ENCODE measurements around the gene RPUSD2. TPM values are rescaled to one million over a fixed set of nuclear protein-coding genes. Genes with fewer than 3 reads are reported as not detected.

Gene RPUSD2
- total RNA-seq, 1 donor from 2014 or later, result 10.4 TPM

GRCh38 chr15:40584191-40584590 is 15.1 kb downstream of the RPUSD2 start:
- H3K27ac ChIP-seq (ENCODE audit: low read depth, low read length), result no peak overlapping the region
- H3K9me3 ChIP-seq (ENCODE audit: control insufficient read depth in 3 of 3, low read length in 3 of 3), result no peaks in the 10 kb centered on the region
- H3K27me3 ChIP-seq (ENCODE audit: control insufficient read depth in 3 of 3, insufficient read depth in 3 of 3, low read length in 3 of 3), result peaks cover 0 to 3% (median 0%) of the 10 kb centered on the region in 3 donors
- no peak overlapping the region for H3K9ac ChIP-seq (ENCODE audit: low read depth in 1 of 3, low read length in 3 of 3)
- H3K4me1 ChIP-seq (ENCODE audit: control insufficient read depth in 3 of 3, insufficient read depth in 3 of 3, low read length in 3 of 3), result no peaks in the 10 kb centered on the region
- H3K4me3 ChIP-seq (ENCODE audit: low read length in 3 of 3), result no peak overlapping the region
- no peaks in the 10 kb centered on the region for H3K36me3 ChIP-seq (ENCODE audit: control insufficient read depth in 3 of 3, insufficient read depth in 3 of 3, low read length in 3 of 3)

- Histone ChIP-seq H3K36me3 (ENCODE audit: control insufficient read depth in 3 of 3, insufficient read depth in 3 of 3, low read length in 3 of 3) (no peaks in the 10 kb centered on the region), H3K4me3 (ENCODE audit: low read length in 3 of 3) (no peak overlapping the region), H3K27me3 (ENCODE audit: control insufficient read depth in 3 of 3, insufficient read depth in 3 of 3, low read length in 3 of 3) (no peaks in the 10 kb centered on the region), H3K9ac (ENCODE audit: low read depth in 1 of 3, low read length in 3 of 3) (no peak overlapping the region), H3K9me3 (ENCODE audit: control insufficient read depth in 3 of 3, low read length in 3 of 3) (no peaks in the 10 kb centered on the region), H3K4me1 (ENCODE audit: control insufficient read depth in 3 of 3, insufficient read depth in 3 of 3, low read length in 3 of 3) (peaks cover 7 to 8% (median 8%) of the 10 kb centered on the region in 3 donors), H3K27ac (ENCODE audit: low read depth, low read length) (no peak overlapping the region)
These were observed 21.6 kb downstream of the RPUSD2 start for GRCh38 chr15:40590667-40591050.

DNA sequence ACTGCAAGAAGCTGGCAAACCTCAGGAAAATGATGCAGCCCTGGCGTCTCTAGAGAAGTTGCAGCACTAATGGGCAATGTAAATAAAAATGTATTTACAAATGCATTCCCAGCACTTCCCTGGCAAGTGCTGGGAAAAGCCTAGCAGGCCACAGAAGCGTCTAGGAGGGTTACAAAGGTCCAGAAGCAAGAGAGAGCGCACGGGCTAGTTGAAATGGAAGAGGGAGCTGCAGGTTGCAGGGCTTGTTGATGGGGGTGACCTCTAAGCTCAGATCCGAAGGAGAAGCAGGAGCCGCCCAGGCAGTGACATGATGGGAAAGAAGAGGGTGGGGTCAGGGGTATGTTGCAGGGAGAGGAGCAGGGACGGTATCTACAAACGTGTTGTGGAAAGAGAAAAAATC is 22.3 kb downstream of the RPUSD2 start:
- Histone ChIP-seq H3K27me3 (ENCODE audit: control insufficient read depth in 3 of 3, insufficient read depth in 3 of 3, low read length in 3 of 3) (no peaks in the 10 kb centered on the region), H3K9ac (ENCODE audit: low read depth in 1 of 3, low read length in 3 of 3) (no peak overlapping the region), H3K4me3 (ENCODE audit: low read length in 3 of 3) (no peak overlapping the region), H3K27ac (ENCODE audit: low read depth, low read length) (no peak overlapping the region), H3K4me1 (ENCODE audit: control insufficient read depth in 3 of 3, insufficient read depth in 3 of 3, low read length in 3 of 3) (peaks cover 7 to 8% (median 8%) of the 10 kb centered on the region in 3 donors), H3K36me3 (ENCODE audit: control insufficient read depth in 3 of 3, insufficient read depth in 3 of 3, low read length in 3 of 3) (no peaks in the 10 kb centered on the region), H3K9me3 (ENCODE audit: control insufficient read depth in 3 of 3, low read length in 3 of 3) (no peaks in the 10 kb centered on the region)

DNA sequence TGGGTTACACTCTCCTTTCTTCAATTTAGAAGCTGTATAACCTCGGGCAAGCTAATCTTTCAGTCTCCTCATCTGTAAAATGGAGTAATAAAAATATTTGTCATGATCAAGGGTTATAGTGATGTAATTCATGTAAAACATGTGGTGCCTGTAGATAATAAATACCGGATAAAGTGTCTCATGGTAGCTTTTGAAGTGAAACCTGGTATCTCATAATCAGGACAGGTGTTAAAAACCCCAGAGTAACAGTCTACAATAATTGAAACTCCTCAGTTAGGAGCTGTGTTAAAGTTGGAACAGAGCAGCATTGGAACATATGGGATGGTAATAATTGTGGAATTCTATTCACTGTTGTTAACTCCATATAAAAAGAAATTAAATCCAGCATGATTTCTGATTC is 24.1 kb downstream of the RPUSD2 start:
- no peaks in the 10 kb centered on the region for H3K27me3 ChIP-seq (ENCODE audit: control insufficient read depth in 3 of 3, insufficient read depth in 3 of 3, low read length in 3 of 3)
- no peaks in the 10 kb centered on the region for H3K36me3 ChIP-seq (ENCODE audit: control insufficient read depth in 3 of 3, insufficient read depth in 3 of 3, low read length in 3 of 3)
- no peak overlapping the region for H3K27ac ChIP-seq (ENCODE audit: low read depth, low read length)
- no peak overlapping the region for H3K9ac ChIP-seq (ENCODE audit: low read depth in 1 of 3, low read length in 3 of 3)
- peaks cover 7 to 8% (median 8%) of the 10 kb centered on the region in 3 donors for H3K4me1 ChIP-seq (ENCODE audit: control insufficient read depth in 3 of 3, insufficient read depth in 3 of 3, low read length in 3 of 3)
- peak overlapping the region in 1 of 3 donors; percentile 92 for H3K4me3 ChIP-seq (ENCODE audit: low read length in 3 of 3)
- no peaks in the 10 kb centered on the region for H3K9me3 ChIP-seq (ENCODE audit: control insufficient read depth in 3 of 3, low read length in 3 of 3)

- peak within 1 kb of the TSS; percentile 91 for H3K27ac ChIP-seq (ENCODE audit: low read depth, low read length)
- peaks cover 7 to 8% (median 8%) of the 10 kb centered on the region in 3 donors for H3K4me1 ChIP-seq (ENCODE audit: control insufficient read depth in 3 of 3, insufficient read depth in 3 of 3, low read length in 3 of 3)
- H3K36me3 ChIP-seq (ENCODE audit: control insufficient read depth in 3 of 3, insufficient read depth in 3 of 3, low read length in 3 of 3), result no peaks in the 10 kb centered on the region
- H3K9me3 ChIP-seq (ENCODE audit: control insufficient read depth in 3 of 3, low read length in 3 of 3), result no peaks in the 10 kb centered on the region
- no peaks in the 10 kb centered on the region for H3K27me3 ChIP-seq (ENCODE audit: control insufficient read depth in 3 of 3, insufficient read depth in 3 of 3, low read length in 3 of 3)
- peak within 1 kb of the TSS; percentile 90 to 92 (median 91) for H3K4me3 ChIP-seq (ENCODE audit: low read length in 3 of 3)
- peak within 1 kb of the TSS; percentile 89 to 95 (median 90) for H3K9ac ChIP-seq (ENCODE audit: low read depth in 1 of 3, low read length in 3 of 3)
These were observed 24.7 kb downstream of the RPUSD2 start, which contains the start of gene KNL1 for GRCh38 chr15:40593588-40594428. KNL1 (plus strand) TSS chr15:40594249; CDS start chr15:40602932, 8,683 bp downstream.

- H3K27ac ChIP-seq (ENCODE audit: low read depth, low read length), result peak overlapping the region; percentile 91
These were observed 25.3 kb downstream of the RPUSD2 start for GRCh38 chr15:40594429-40594836.

GRCh38 chr15:40595219-40595618 is 26.1 kb downstream of the RPUSD2 start:
- Histone ChIP-seq H3K27me3 (ENCODE audit: control insufficient read depth in 3 of 3, insufficient read depth in 3 of 3, low read length in 3 of 3) (no peaks in the 10 kb centered on the region), H3K36me3 (ENCODE audit: control insufficient read depth in 3 of 3, insufficient read depth in 3 of 3, low read length in 3 of 3) (no peaks in the 10 kb centered on the region), H3K9me3 (ENCODE audit: control insufficient read depth in 3 of 3, low read length in 3 of 3) (no peaks in the 10 kb centered on the region), H3K9ac (ENCODE audit: low read depth in 1 of 3, low read length in 3 of 3) (no peak overlapping the region), H3K4me3 (ENCODE audit: low read length in 3 of 3) (no peak overlapping the region), H3K27ac (ENCODE audit: low read depth, low read length) (no peak overlapping the region), H3K4me1 (ENCODE audit: control insufficient read depth in 3 of 3, insufficient read depth in 3 of 3, low read length in 3 of 3) (peaks cover 7 to 8% (median 8%) of the 10 kb centered on the region in 3 donors)

More at GRCh38 chr15:40594429-40594836, 25.3 kb downstream of the RPUSD2 start:
- H3K4me1 ChIP-seq (ENCODE audit: control insufficient read depth in 3 of 3, insufficient read depth in 3 of 3, low read length in 3 of 3), result peaks cover 7 to 8% (median 8%) of the 10 kb centered on the region in 3 donors
- H3K36me3 ChIP-seq (ENCODE audit: control insufficient read depth in 3 of 3, insufficient read depth in 3 of 3, low read length in 3 of 3), result no peaks in the 10 kb centered on the region
- H3K9ac ChIP-seq (ENCODE audit: low read depth in 1 of 3, low read length in 3 of 3), result peak overlapping the region; percentile 46 to 90 (median 89)
- H3K27me3 ChIP-seq (ENCODE audit: control insufficient read depth in 3 of 3, insufficient read depth in 3 of 3, low read length in 3 of 3), result no peaks in the 10 kb centered on the region
- H3K9me3 ChIP-seq (ENCODE audit: control insufficient read depth in 3 of 3, low read length in 3 of 3), result no peaks in the 10 kb centered on the region
- peak overlapping the region; percentile 90 to 92 (median 91) for H3K4me3 ChIP-seq (ENCODE audit: low read length in 3 of 3)

DNA sequence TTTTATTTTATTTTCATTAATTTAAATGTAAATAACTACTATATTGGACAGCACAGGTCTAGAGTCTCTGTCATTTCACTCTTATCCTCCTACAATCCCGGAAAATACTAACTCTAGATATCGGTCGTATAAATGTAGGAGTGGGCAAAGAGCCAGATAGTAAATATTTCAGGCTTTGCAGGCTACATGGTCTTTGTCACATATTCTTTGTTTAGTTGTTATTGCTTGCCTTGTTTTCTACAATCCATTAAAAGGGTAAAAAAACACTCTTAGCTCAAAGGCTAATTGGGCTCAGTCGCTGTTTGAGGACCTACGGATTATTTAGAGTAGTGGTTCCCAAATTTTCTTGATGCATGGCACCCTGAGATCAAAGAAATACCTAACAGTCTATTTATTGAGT is 26.7 kb downstream of the RPUSD2 start:
- Histone ChIP-seq H3K9me3 (ENCODE audit: control insufficient read depth in 3 of 3, low read length in 3 of 3) (no peaks in the 10 kb centered on the region), H3K9ac (ENCODE audit: low read depth in 1 of 3, low read length in 3 of 3) (no peak overlapping the region)

GRCh38 chr15:40597024-40597423 is 27.9 kb downstream of the RPUSD2 start:
- H3K27me3 ChIP-seq (ENCODE audit: control insufficient read depth in 3 of 3, insufficient read depth in 3 of 3, low read length in 3 of 3), result no peaks in the 10 kb centered on the region
- no peak overlapping the region for H3K27ac ChIP-seq (ENCODE audit: low read depth, low read length)
- H3K4me3 ChIP-seq (ENCODE audit: low read length in 3 of 3), result no peak overlapping the region
- no peaks in the 10 kb centered on the region for H3K36me3 ChIP-seq (ENCODE audit: control insufficient read depth in 3 of 3, insufficient read depth in 3 of 3, low read length in 3 of 3)
- peaks cover 7 to 8% (median 8%) of the 10 kb centered on the region in 3 donors for H3K4me1 ChIP-seq (ENCODE audit: control insufficient read depth in 3 of 3, insufficient read depth in 3 of 3, low read length in 3 of 3)
- H3K9me3 ChIP-seq (ENCODE audit: control insufficient read depth in 3 of 3, low read length in 3 of 3), result no peaks in the 10 kb centered on the region
- H3K9ac ChIP-seq (ENCODE audit: low read depth in 1 of 3, low read length in 3 of 3), result no peak overlapping the region

More for the DNA sequence above, 26.7 kb downstream of the RPUSD2 start:
- Histone ChIP-seq H3K27ac (ENCODE audit: low read depth, low read length) (no peak overlapping the region), H3K36me3 (ENCODE audit: control insufficient read depth in 3 of 3, insufficient read depth in 3 of 3, low read length in 3 of 3) (no peaks in the 10 kb centered on the region), H3K27me3 (ENCODE audit: control insufficient read depth in 3 of 3, insufficient read depth in 3 of 3, low read length in 3 of 3) (no peaks in the 10 kb centered on the region), H3K4me1 (ENCODE audit: control insufficient read depth in 3 of 3, insufficient read depth in 3 of 3, low read length in 3 of 3) (peaks cover 7 to 8% (median 8%) of the 10 kb centered on the region in 3 donors), H3K4me3 (ENCODE audit: low read length in 3 of 3) (no peak overlapping the region)

- H3K9ac ChIP-seq (ENCODE audit: low read depth in 1 of 3, low read length in 3 of 3), result no peak overlapping the region
- no peak overlapping the region for H3K27ac ChIP-seq (ENCODE audit: low read depth, low read length)
- H3K4me3 ChIP-seq (ENCODE audit: low read length in 3 of 3), result no peak overlapping the region
- no peaks in the 10 kb centered on the region for H3K27me3 ChIP-seq (ENCODE audit: control insufficient read depth in 3 of 3, insufficient read depth in 3 of 3, low read length in 3 of 3)
- H3K4me1 ChIP-seq (ENCODE audit: control insufficient read depth in 3 of 3, insufficient read depth in 3 of 3, low read length in 3 of 3), result peaks cover 7 to 8% (median 8%) of the 10 kb centered on the region in 3 donors
- H3K36me3 ChIP-seq (ENCODE audit: control insufficient read depth in 3 of 3, insufficient read depth in 3 of 3, low read length in 3 of 3), result no peaks in the 10 kb centered on the region
- H3K9me3 ChIP-seq (ENCODE audit: control insufficient read depth in 3 of 3, low read length in 3 of 3), result no peaks in the 10 kb centered on the region
These were observed 29.0 kb downstream of the RPUSD2 start for GRCh38 chr15:40598126-40598525.

All from skeletal muscle tissue (tissue), 4 donors.